Activated CD8-positive, alpha-beta T cell treated with anti-CD3 and anti-CD28 coated beads for 36 hours (primary cell): ENCODE data around the gene FREY1. TPM values are rescaled to one million over a fixed set of nuclear protein-coding genes. Genes with fewer than 3 reads are reported as not detected.

Experiments used
- ATAC-seq: fragments of 200-7000 bp; cut with Tn5 transposase; one replicate; pipeline ENCODE4 v1.10.0; 2021; ENCODE audit warnings: mild to moderate bottlenecking, moderate library complexity
- CTCF ChIA-PET: fragments of 350-600 bp; sonication (Branson Sonifier 250); formaldehyde crosslinking; loops from one replicate; lab custom pipeline; 2021; ENCODE audit warnings: antibody characterized with exemption; lab: Charles Lee
- POLR2A ChIA-PET: fragments of 350-600 bp; sonication (Branson Sonifier 250); formaldehyde crosslinking; loops from one replicate; lab custom pipeline; 2021; ENCODE audit warnings: antibody characterized with exemption; lab: Charles Lee
- DNase-seq: peaks from one replicate; pipeline ENCODE4 v3.0.0-alpha.2; 2020
- H3K27ac Mint-ChIP-seq: one replicate; pipeline ENCODE4 v1.8.0; 2021; ENCODE audit warnings: mild to moderate bottlenecking, mixed read lengths
- H3K27me3 Mint-ChIP-seq: one replicate; pipeline ENCODE4 v1.8.0; 2021; ENCODE audit warnings: mixed read lengths
- H3K36me3 Mint-ChIP-seq: one replicate; pipeline ENCODE4 v1.8.0; 2021; ENCODE audit warnings: low read depth, mixed read lengths
- H3K4me1 Mint-ChIP-seq: one replicate; pipeline ENCODE4 v1.8.0; 2021; ENCODE audit warnings: low read depth, mixed read lengths
- H3K4me3 Mint-ChIP-seq: one replicate; pipeline ENCODE4 v1.8.0; 2021; ENCODE audit warnings: mild to moderate bottlenecking, moderate library complexity, mixed read lengths
- H3K9me3 Mint-ChIP-seq: one replicate; pipeline ENCODE4 v1.8.0; 2021; ENCODE audit warnings: mixed read lengths
- CTCF ChIP-seq: fragments of 200-600 bp; IDR thresholded peaks from one replicate; pipeline ENCODE4 v1.8.0; 2022; ENCODE audit warnings: antibody characterized with exemption, mild to moderate bottlenecking
- intact Hi-C: fragments of 100-400 bp; cut with micrococcal nuclease; formaldehyde crosslinking; loops from one replicate; pipeline ENCODE4 v1.10.0; 2022
- total RNA-seq, 2 experiments: library from RNA; stranded (reverse); gene quantifications; one replicate each; pipeline ENCODE4 v1.2.3, GENCODE V29; 2021

The FREY1 gene
- total RNA-seq, 2 experiments from 2014 or later, result 0.43 to 0.72 TPM

- Mint-ChIP-seq H3K27ac (no peak overlapping the region), H3K36me3 (peaks cover 10% of the 10 kb centered on the region), H3K4me1 (no peaks in the 10 kb centered on the region), H3K9me3 (no peaks in the 10 kb centered on the region), H3K27me3 (no peaks in the 10 kb centered on the region), H3K4me3 (no peak overlapping the region)
- CTCF ChIA-PET, result interaction anchor here (2.7 kb wide), 1 partner anchor 22 kb away, joined by 12 read pairs; no protein-coding TSS in a partner anchor
- ATAC-seq, result no peak
- no peak for TF ChIP-seq CTCF
- POLR2A ChIA-PET, result no interaction called here
- intact Hi-C loops, result no loop called here
- DNase-seq, result no peak
Measured at GRCh38 chr11:45942381-45942780, 35.3 kb upstream of the FREY1 start.

- POLR2A ChIA-PET, result no interaction called here
- H3K27ac Mint-ChIP-seq, result no peak overlapping the region
- CTCF ChIA-PET, result interaction anchor here (1.0 to 2.7 kb wide), 2 partner anchors 23 to 65 kb away, joined by 3 to 12 read pairs; no protein-coding TSS in a partner anchor
- TF ChIP-seq CTCF, result no peak
- no peak overlapping the region for H3K4me3 Mint-ChIP-seq
- DNase-seq, result no peak
- H3K27me3 Mint-ChIP-seq, result no peaks in the 10 kb centered on the region
- no peaks in the 10 kb centered on the region for H3K9me3 Mint-ChIP-seq
- H3K36me3 Mint-ChIP-seq, result peaks cover 7% of the 10 kb centered on the region
- intact Hi-C loops, result no loop called here
- H3K4me1 Mint-ChIP-seq, result no peaks in the 10 kb centered on the region
- no peak for ATAC-seq
Measured at GRCh38 chr11:45941285-45941684, 34.2 kb upstream of the FREY1 start.

- POLR2A ChIA-PET, result no interaction called here
Measured at GRCh38 chr11:45939836-45940235, 32.8 kb upstream of the FREY1 start.

GRCh38 chr11:45937916-45938315, 30.8 kb upstream of the FREY1 start:
- CTCF ChIA-PET, result no interaction called here

More at GRCh38 chr11:45939836-45940235, 32.8 kb upstream of the FREY1 start:
- Mint-ChIP-seq H3K4me1 (no peaks in the 10 kb centered on the region), H3K9me3 (no peaks in the 10 kb centered on the region), H3K27ac (no peak overlapping the region), H3K4me3 (no peak overlapping the region), H3K36me3 (no peaks in the 10 kb centered on the region), H3K27me3 (no peaks in the 10 kb centered on the region)
- intact Hi-C loops, result no loop called here
- no peak for TF ChIP-seq CTCF
- ATAC-seq, result no peak
- CTCF ChIA-PET, result no interaction called here
- no peak for DNase-seq

More at GRCh38 chr11:45937916-45938315, 30.8 kb upstream of the FREY1 start:
- DNase-seq, result no peak
- no peak for ATAC-seq
- Mint-ChIP-seq H3K4me3 (no peak overlapping the region), H3K27me3 (no peaks in the 10 kb centered on the region), H3K9me3 (no peaks in the 10 kb centered on the region), H3K36me3 (peaks cover 2% of the 10 kb centered on the region), H3K4me1 (no peaks in the 10 kb centered on the region), H3K27ac (no peak overlapping the region)
- intact Hi-C loops, result no loop called here
- TF ChIP-seq CTCF, result no peak
- POLR2A ChIA-PET, result no interaction called here
